ENCODE data around the gene GRID1.

The GRID1 gene

DNA sequence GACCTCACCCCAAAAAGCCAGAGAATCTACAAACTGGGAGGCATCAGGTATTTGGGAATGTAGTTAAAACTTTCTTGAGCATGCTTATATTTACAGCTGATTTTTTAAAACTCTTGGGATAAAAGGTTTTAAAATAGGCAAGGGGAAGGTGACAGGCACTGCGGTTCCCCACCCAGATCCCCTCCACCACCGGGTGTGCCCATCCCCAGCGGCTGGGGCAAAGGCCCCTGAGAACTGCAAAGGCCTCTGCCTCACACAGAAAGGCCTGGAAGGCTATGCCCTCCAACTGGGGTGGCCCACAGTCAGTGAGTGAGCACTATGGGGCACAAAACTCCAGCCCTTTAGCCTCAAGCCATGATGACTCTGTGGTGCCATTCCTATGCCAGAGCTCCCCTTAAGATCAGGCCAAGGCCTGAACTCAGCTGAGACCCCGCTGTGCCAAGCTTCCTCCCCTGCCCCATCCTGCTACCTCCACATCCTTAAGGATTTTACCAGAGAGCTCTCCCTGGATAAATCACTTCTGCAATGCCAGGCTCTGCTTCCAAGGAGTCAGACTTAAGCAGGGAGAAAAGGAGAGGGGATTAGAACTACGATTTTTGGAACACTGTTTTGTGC, 299.1 kb downstream of the GRID1 start:
- TF ChIP-seq GATA3 (IDR thresholded peaks at IDR 0.05; ENCODE audit: low read depth, low read length), result no peak
- TF ChIP-seq GATA2 (IDR thresholded peaks at IDR 0.05; ENCODE audit: low read depth, low read length), result no peak

DNA sequence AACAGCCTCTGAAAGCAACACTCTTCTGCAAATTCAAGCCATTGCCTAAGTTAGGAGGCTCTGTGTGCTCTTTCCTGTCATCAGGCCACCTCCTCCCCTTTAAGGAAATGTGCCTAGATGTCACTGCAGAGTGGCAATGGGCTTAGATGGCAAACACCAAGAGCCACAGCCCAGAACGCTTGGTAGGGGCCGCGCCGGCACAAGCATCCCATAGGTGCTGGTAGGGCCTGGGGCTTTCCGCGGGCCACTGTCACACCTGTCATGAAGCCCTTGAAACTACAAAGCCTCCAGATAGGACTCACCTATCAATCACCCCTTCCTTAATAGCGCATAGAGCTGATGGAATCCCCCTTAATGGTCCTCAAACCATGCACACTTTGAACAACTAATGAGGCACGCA, 299.9 kb downstream of the GRID1 start:
- TF ChIP-seq GATA2 (IDR thresholded peaks at IDR 0.05; ENCODE audit: low read depth, low read length) (no peak), GATA3 (IDR thresholded peaks at IDR 0.05; ENCODE audit: low read depth, low read length) (no peak)

DNA sequence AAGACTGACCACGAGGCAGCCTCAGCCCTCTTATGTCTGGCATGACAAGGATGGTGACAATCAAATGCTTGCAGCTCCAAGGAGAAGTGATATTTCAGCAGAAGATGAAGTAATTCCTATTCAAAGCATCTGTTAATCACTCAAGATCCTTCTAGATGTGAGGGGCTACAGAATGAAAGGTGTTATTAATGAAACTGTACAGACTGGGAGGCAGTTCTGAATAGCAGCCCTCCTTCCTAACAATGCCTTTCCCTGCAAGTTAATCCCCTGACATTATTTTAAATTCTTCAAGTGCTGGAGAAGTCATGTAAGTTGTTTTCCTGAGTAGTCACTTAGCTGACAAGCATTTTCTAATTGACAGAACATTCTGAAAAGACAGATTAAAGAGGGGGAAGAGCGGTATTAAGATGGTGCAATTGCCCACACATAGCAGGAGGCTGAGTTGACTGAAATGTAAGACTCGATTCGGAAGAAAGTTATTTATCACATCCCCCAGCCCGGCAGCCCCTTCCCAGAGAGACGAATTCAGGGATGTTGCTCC, 300.8 kb downstream of the GRID1 start:
- no peak for TF ChIP-seq GATA3 (IDR thresholded peaks at IDR 0.05; ENCODE audit: low read depth, low read length)

DNA sequence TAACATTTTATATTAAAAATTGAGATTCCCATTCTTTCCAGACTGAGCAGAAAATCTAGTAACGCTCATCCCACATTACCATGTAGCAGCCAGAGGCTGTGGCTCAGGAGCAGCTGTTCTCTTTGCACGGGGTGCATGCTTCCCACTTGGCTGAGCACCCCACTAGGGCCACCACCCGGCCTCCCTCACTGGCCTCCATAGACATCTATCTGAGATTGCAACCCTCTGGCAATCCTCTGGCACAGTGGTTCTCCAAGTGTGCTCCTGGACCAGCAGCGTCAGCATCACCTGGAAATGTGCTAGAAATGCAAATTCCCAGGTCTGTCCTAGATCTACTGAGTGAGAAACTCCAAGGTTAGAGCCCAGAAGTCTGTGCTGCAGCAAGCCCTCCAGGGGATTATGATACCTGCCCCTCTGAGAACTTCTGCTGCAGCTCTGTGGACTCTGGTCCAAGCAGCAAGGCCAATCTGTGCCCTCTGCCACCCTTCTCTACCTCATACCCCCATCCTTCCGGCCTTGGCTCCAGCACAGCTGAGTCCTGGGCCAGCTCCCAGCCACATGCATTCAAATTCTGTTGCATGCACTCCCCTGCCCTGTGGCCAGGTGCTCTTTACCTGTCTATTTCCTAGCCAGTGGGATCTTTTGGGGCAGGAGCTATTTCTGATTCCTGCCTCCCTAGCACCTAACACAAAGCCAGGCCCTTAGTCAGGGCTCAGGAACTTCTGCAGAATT, 301.5 kb downstream of the GRID1 start:
- TF ChIP-seq GATA3 (IDR thresholded peaks at IDR 0.05; ENCODE audit: low read depth, low read length), result no peak
- no peak for TF ChIP-seq GATA2 (IDR thresholded peaks at IDR 0.05; ENCODE audit: low read depth, low read length)

DNA sequence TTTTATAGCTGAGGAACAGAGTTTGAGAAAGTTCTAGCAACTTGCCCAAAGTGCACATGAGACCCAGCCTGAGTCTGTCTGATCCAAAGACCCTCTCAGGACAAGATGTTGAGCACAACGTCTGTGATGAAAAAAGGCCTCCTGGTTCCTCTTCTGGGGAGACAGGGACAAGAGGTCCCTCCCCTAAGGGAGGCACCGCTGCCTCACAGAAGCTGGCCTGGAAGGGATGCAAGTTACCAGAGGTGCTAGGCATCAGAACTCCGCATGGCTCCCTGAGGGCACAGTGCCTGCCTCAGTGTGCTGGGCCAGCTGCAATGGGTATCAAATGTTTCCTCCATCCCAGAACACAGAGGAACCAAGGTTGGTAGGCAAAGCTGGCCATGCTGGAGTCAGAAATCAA, 302.4 kb downstream of the GRID1 start:
- TF ChIP-seq GATA2 (IDR thresholded peaks at IDR 0.05; ENCODE audit: low read depth, low read length) (no peak), GATA3 (IDR thresholded peaks at IDR 0.05; ENCODE audit: low read depth, low read length) (no peak)

DNA sequence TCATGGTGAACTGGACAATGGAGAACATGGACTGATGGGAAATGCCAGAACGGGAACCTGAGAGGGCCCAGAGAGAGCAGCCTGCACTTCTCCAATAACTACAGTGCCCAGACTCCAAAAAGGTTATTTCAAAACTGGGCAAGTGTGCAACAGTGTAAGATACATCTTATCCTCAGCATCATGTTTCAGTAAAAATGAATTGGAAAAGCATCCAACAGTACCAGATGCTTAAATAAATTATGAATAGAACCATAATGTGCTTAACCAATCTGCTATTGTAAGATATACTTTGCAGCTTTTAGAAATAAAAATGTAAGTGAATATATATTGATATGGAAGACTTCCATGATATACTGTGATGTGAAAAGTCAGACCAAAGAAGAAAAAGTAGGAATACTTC, 303.3 kb downstream of the GRID1 start:
- TF ChIP-seq GATA2 (IDR thresholded peaks at IDR 0.05; ENCODE audit: low read depth, low read length) (no peak), GATA3 (IDR thresholded peaks at IDR 0.05; ENCODE audit: low read depth, low read length) (no peak)

DNA sequence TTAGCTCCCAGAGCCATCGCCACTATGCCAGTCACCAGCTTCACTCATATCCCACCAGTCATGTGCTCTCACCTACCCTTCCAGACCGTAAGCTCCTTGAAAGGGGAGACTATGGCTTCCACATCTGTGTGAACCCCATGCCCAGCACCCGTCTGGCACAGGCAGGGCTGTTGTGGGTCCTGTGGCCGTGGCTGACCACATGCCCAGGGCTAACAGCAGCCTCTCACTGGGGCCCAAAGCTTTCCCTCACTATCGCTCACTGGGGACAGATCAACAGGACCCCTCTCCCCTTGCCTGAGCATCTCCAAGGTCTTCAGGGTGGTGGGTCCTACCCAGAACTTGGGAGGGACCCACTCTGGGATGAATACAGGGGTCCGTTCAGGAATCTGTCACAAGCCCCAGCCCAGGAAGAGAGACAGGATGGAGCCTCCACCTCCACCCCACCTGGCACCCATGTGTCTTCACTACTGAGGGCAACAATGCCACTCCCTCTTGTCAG, 303.9 kb downstream of the GRID1 start:
- TF ChIP-seq GATA2 (IDR thresholded peaks at IDR 0.05; ENCODE audit: low read depth, low read length) (no peak), GATA3 (IDR thresholded peaks at IDR 0.05; ENCODE audit: low read depth, low read length) (no peak)

DNA sequence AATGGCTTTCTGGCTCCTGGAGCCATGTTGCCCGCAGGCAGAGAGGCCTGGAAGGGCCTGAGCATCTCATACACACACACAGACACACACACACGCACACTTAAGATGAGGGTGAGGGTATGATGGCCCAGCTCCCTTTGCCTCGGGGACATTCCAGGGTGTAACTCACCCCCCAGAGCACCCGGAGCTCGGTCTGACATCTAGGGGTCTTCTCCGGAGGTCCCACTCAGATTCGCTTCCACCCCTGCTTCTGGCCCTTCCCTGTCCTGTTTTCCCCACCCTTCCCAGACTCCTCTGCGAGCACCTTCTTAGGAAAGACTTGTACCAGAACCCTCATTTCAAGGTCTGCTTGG, 304.4 kb downstream of the GRID1 start:
- no peak for TF ChIP-seq GATA3 (IDR thresholded peaks at IDR 0.05; ENCODE audit: low read depth, low read length)
- TF ChIP-seq GATA2 (IDR thresholded peaks at IDR 0.05; ENCODE audit: low read depth, low read length), result no peak

DNA sequence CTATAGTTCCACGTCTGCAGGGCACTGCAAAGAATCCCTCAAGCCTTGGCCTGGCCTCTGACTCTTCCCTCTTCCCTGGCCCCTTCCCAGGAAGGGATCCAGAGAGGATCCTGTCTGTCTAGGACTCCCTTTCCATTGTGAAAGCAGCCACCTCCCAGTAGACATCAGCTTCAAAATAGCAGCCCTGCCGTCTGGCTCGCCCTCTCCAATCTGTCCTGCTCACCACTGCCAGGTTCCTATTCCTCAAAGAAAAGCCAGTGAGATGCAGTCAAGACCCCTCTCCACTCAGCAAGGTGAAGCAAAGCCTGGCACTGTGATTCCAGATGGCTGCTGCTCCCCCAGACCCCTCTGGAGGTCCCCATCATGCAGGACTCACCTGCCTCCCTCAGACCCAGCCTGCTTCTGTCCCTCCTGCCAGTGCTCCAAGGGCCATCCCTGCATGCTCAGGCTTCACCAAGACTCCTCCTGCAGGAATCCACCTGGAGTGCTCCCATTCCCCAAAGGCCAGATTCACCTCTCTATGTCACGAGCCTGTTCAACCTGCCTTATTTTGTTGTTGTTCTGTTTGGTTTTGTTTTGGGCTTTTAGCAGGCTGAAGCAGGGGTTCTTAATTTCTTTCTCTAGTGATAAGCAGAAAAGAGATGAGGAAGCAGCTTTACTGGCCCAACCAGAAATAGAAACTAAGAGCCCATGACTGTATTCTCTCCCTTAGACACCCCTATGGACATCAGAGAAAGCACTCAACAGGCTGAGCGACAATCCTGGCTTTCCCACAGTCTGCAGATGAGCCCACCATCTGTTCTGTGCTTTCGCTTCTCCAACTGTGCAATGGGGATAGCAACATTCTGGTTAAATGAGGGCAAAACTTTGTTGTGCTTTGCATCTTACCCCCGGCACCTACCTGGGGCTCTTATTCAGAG, 305.1 kb downstream of the GRID1 start:
- TF ChIP-seq GATA3 (IDR thresholded peaks at IDR 0.05; ENCODE audit: low read depth, low read length) (no peak), GATA2 (IDR thresholded peaks at IDR 0.05; ENCODE audit: low read depth, low read length) (no peak)

DNA sequence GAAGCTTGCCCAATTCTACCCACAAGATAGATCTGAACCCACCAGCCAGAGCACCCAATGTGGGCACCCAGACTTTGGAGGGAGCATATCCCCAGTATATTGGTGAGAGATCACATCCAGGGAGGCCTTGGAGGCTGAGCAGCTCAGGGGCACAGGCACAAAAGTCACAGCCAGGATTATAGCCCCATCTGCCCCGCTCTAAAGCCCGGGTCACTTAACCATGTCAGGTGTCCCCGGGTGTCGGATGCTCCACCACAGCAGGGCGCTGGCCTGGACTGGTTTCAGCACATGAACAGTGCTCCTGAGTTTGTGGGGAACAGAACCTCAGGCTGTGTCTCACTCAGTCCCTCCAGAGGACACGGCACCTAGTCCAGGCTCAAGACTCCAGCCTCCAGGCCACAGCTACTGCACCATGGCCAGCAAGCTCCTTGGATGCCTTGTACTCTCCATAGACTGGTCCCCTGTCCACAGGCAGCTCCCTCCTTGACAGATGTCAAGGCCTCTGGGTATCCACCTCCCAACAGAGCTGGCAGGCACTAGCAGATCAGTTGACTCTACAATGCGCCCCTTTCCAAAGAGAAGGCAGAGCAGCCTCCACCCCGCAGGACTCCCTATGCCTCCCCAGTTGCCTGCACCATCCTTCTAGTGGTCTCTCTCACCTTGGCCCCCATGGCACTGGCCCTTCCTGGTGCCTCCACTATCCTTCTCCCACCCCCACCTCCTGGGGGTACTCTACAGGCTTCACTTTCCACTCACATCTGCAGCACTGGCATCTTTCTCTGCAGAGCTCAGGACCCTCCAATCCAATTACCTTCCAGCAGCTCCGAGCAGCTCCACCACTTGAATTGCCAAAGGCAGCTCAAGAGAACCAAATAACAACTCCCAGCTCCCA, 306.0 kb downstream of the GRID1 start:
- TF ChIP-seq GATA2 (IDR thresholded peaks at IDR 0.05; ENCODE audit: low read depth, low read length), result no peak
- TF ChIP-seq GATA3 (IDR thresholded peaks at IDR 0.05; ENCODE audit: low read depth, low read length), result no peak

DNA sequence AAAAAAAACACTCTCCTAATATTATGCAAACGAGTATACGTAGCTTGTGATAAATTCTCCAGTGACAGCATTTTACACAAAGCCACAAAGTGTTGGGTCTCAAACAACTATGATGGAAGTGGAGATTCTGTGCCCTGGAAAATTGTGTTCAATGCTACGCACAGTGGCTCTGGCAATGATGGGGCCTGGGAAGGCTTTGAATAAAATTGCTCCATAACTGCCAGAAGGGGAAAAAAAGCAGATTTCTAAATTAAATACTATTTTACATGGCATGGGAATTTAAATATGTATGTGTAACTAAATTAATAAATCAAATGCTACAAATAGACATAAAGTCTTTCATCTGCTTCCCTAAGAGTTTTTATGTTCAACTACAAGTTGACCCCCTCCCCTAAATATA, 306.7 kb downstream of the GRID1 start:
- TF ChIP-seq GATA3 (IDR thresholded peaks at IDR 0.05; ENCODE audit: low read depth, low read length), result no peak
- no peak for TF ChIP-seq GATA2 (IDR thresholded peaks at IDR 0.05; ENCODE audit: low read depth, low read length)

DNA sequence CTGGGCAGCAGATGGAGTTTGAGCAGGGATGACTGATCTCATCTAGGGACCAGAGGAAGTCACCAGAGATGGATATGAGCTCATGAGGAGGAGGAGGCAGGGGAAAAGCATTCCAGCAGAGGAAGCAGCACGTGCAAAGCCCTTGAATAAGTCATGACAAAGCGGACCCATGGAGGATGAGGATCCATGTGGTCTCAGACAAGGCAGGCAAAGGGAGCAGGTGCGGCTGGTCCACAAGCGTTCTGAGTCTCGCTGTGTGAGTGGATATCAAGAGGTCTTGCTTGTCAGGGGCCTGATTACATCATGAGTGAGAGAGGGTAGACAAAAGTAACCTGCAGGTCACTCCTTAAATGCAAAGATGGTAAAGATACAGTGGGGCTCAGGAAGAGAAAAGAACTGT, 307.6 kb downstream of the GRID1 start:
- no peak for TF ChIP-seq GATA3 (IDR thresholded peaks at IDR 0.05; ENCODE audit: low read depth, low read length)
- TF ChIP-seq GATA2 (IDR thresholded peaks at IDR 0.05; ENCODE audit: low read depth, low read length), result no peak

DNA sequence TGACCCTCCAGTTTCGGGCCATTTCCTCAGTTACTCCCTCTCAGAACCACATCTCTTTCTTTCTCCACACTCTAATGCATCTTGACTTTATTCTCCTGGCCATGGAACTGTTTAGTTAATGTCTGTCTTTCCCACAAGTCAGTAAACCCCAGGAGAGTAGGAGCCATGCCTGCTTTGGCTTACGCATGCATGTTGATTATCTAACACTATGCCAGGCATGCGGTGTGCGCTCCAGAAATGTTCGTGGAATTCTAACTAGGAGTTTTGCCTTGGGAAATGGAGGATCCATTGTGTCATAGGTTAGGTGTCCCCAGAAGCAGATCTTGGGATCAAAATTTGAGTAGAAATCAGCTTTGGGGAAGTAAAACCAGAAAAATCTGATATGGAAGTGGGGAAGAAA, 308.9 kb downstream of the GRID1 start:
- TF ChIP-seq GATA2 (IDR thresholded peaks at IDR 0.05; ENCODE audit: low read depth, low read length) (no peak), GATA3 (IDR thresholded peaks at IDR 0.05; ENCODE audit: low read depth, low read length) (no peak)

Data from SH-SY5Y (cell line).